Measurements from ENCODE around the gene PDE4D.

PDE4D gene

DNA sequence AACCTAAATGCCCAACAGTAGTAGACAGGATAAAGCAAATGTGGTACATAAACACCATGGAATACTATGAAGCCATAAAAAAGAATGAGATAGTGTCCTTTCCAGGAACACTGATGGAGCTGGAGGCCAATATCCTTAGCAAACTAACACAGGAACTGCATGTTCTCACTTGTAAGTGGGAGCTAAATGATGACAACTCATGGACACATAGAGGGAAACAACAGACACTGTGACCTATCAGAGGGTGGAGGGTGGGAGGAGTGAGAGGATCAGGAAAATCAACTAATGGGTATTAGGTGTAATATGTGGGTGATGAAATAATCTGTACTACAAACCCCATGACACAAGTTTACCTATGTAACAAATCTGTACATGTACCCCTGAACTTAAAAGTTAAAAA is 805.0 kb downstream of the PDE4D start:
- Histone ChIP-seq H3K36me3 (no peaks in the 10 kb centered on the region), H3K4me3 (ENCODE audit: low read depth, low read length) (no peak overlapping the region), H3K27me3 (no peaks in the 10 kb centered on the region), H3K9me3 (no peaks in the 10 kb centered on the region), H3K4me1 (peaks cover 22% of the 10 kb centered on the region)
- TF ChIP-seq, protein P1, sequence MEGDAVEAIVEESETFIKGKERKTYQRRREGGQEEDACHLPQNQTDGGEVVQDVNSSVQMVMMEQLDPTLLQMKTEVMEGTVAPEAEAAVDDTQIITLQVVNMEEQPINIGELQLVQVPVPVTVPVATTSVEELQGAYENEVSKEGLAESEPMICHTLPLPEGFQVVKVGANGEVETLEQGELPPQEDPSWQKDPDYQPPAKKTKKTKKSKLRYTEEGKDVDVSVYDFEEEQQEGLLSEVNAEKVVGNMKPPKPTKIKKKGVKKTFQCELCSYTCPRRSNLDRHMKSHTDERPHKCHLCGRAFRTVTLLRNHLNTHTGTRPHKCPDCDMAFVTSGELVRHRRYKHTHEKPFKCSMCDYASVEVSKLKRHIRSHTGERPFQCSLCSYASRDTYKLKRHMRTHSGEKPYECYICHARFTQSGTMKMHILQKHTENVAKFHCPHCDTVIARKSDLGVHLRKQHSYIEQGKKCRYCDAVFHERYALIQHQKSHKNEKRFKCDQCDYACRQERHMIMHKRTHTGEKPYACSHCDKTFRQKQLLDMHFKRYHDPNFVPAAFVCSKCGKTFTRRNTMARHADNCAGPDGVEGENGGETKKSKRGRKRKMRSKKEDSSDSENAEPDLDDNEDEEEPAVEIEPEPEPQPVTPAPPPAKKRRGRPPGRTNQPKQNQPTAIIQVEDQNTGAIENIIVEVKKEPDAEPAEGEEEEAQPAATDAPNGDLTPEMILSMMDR (IDR thresholded peaks at IDR 0.05; ENCODE audit: low read depth, low read length) = no peak
- no peak for DNase-seq

DNA sequence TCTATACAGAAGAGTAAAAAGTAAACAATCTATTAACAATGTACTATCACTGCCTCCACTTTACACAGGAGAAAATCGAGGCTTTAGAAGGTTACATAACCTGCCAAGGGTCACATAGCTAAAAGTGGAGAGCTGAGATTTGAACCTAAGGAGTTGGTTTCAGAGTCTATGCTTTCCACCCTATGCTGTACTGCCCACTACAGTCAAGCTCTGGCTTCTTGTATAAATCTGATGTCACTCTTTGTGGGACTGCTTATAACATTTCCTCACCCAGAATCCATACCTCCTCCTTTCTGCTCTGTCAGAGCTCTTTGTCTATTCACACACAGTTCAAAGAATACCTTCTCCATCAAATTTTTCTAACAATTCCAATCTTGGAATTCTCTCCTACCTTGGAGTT is 807.5 kb downstream of the PDE4D start:
- peaks cover 16% of the 10 kb centered on the region for H3K4me1 ChIP-seq
- no peaks in the 10 kb centered on the region for H3K9me3 ChIP-seq
- H3K27me3 ChIP-seq = no peaks in the 10 kb centered on the region
- TF ChIP-seq, protein P1 (IDR thresholded peaks at IDR 0.05; ENCODE audit: low read depth, low read length) = no peak
- no peak overlapping the region for H3K4me3 ChIP-seq (ENCODE audit: low read depth, low read length)
- H3K36me3 ChIP-seq = no peaks in the 10 kb centered on the region
- no peak for DNase-seq

DNA sequence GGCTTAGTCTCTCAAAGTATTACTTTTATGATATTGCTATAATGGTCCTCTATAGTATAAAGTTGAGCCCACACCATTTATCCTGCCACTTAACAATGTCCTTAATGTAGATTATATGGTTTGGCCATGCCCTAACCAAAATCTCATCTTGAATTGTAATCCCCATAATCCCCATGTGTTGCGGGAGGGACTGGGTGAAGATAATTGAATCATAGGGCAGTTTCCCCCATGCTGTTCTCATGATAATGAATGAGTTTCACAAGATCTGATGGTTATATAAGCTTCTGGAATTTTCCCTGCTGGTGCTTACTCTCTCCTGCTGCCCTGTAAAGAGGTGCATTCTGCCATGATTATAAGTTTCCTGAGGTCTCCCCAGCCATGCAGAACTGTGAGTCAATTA is 811.8 kb downstream of the PDE4D start:
- Histone ChIP-seq H3K4me1 (peaks cover 9% of the 10 kb centered on the region; the same call in 1 of the 2 replicates), H3K36me3 (no peaks in the 10 kb centered on the region), H3K27me3 (no peaks in the 10 kb centered on the region), H3K9me3 (no peaks in the 10 kb centered on the region), H3K4me3 (ENCODE audit: low read depth, low read length) (no peak overlapping the region)
- no peak for DNase-seq
- TF ChIP-seq, protein P1 (IDR thresholded peaks at IDR 0.05; ENCODE audit: low read depth, low read length) = no peak

DNA sequence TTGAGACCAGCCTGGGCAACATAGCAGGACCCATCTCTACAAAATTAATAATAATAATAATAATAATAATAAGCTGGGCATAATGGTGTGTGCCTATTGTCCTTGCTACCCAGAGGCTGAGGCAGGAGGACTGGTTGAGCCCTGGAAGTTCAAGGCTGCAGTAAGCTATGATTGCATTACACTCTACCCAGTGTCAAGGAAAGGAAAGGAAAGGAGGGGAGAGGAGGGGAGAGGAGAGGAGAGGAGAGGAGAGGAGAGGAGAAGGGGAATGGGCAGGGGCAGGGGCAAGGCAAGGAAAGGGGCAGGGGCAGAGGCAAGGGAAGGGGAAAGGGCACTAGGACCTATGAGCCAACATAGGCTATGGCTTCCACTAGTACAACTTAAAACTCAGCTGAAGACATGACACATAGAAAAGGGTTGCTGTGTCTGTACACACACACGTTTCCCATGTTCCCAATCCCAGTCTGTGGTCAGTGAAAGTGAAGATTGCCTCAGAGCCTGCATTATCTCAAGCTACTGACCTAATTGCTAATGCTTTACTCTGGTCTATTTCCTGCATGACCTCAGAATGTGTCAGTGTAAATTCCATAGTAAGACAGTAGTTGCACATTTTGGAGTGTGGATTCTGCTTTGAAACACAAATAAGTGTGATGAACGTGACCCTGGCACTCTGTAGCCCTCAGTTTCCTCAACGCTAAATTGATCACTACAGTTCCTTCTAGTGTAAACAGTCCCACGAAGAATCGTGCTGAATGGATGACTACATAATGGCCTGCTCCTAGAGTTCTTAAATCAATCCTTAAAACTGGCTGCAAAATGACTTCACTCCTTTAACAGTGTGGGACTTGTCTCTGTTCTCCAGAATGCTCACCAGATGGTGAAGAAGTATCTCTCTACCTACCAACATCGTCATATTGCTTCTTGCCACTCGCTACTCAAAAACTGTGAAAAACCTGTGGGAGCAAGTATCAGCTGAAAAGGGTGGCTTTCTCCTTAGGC is 813.6 kb downstream of the PDE4D start:
- Histone ChIP-seq H3K4me3 (ENCODE audit: low read depth, low read length) (no peak overlapping the region), H3K27me3 (no peaks in the 10 kb centered on the region), H3K36me3 (no peaks in the 10 kb centered on the region), H3K4me1 (peaks cover 9% of the 10 kb centered on the region; the same call in 1 of the 2 replicates), H3K9me3 (no peaks in the 10 kb centered on the region)
- TF ChIP-seq, protein P1 (IDR thresholded peaks at IDR 0.05; ENCODE audit: low read depth, low read length) = no peak
- no peak for DNase-seq

DNA sequence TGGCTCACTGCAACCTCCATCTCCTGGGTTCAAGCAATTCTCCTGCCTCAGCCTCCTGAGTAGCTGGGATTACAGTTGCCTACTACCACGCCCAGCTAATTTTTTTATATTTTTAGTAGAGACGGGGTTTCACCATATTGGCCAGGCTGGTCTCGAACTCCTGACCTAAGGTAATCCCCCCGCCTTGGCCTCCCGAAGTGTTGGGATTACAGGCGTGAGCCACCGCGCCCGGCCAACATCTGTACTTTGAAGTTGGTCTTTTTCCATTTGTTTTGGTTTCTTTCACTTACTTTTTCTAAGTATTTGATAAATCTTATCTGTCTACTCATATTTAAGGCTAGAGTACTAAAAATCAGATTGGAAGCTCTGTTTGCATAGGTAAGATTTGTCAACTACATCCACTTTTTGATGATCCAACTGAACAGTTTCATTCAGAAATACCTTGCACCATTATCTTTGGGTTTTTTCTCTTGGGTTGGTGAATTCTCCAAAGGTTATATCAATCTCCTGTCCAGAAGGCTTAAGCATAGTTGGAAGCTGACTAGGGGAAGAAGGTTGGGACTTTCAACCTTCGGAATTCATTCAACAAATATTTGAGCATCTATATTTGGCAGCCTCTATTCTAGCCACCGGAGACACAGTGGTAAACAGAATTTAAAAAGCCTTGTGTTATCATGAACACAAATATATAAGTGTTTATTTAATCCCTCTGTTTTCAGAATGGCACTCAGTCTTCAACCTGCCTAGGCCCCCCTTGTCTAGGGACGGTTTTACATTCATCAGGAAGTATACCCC is 821.6 kb downstream of the PDE4D start:
- peaks cover 14% of the 10 kb centered on the region for H3K4me1 ChIP-seq
- no peaks in the 10 kb centered on the region for H3K27me3 ChIP-seq
- H3K9me3 ChIP-seq = no peaks in the 10 kb centered on the region
- no peak overlapping the region for H3K4me3 ChIP-seq (ENCODE audit: low read depth, low read length)
- TF ChIP-seq, protein P1 (IDR thresholded peaks at IDR 0.05; ENCODE audit: low read depth, low read length) = no peak
- no peak for DNase-seq
- no peaks in the 10 kb centered on the region for H3K36me3 ChIP-seq

Data from BE2C (cell line).